Erythroblast (primary cell): Measurements from ENCODE around the gene MBTD1.

Experiments
- GATA1 ChIP-seq: IDR thresholded peaks from 2 replicates; pipeline ENCODE4 v1.6.1; 2011; ENCODE audit warnings: low read depth, mild to moderate bottlenecking, control low read depth, low read length, moderate library complexity
- POLR2A ChIP-seq: IDR thresholded peaks from 2 replicates; pipeline ENCODE4 v1.6.1; 2011; ENCODE audit warnings: mild to moderate bottlenecking, low read length

- TF ChIP-seq POLR2A (no peak), GATA1 (no peak)
These were observed 105.7 kb downstream of the MBTD1 start for GRCh38 chr17:51154176-51154575.
